ENCODE data around the gene KIF6. TPM values are rescaled to one million over a fixed set of nuclear protein-coding genes. Genes with fewer than 3 reads are reported as not detected.

KIF6 gene
- total RNA-seq, 1 donor from 2014 or later = 2.9 TPM

DNA sequence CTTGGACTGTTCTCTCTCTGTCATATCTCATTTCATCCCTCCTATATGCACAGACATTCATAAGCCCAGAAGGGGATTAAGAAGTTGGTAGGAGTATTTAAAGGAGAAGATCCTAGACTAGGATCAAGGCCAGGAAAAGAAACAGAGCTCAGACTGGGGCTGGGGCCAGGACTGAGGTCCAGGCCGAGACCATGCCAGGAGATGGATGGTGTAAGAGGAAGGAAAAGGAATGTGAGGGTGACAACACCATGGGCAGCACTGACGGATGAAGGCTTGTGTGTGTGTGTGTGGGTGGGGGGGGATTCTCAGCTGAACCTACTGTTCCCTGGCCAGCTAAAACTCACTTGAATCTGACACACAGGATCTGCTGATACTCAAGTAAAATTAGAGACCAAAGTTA lies 182.1 kb downstream of the KIF6 start:
- H3K9me3 Mint-ChIP-seq (ENCODE audit: low read depth) = no peaks in the 10 kb centered on the region
- peaks cover 3% of the 10 kb centered on the region for H3K4me1 Mint-ChIP-seq (ENCODE audit: low read depth)
- no peak for TF ChIP-seq CTCF (IDR thresholded peaks at IDR 0.05; ENCODE audit: unreplicated experiment)
- H3K36me3 Mint-ChIP-seq (ENCODE audit: insufficient read depth) = no peaks in the 10 kb centered on the region
- no peak for DNase-seq (ENCODE audit: low spot score, unreplicated experiment)
- no peak overlapping the region for H3K4me3 Mint-ChIP-seq (ENCODE audit: low read depth)
- H3K27me3 Mint-ChIP-seq = no peaks in the 10 kb centered on the region
- H3K27ac Mint-ChIP-seq = no peak overlapping the region

- DNase-seq (ENCODE audit: low spot score, unreplicated experiment) = no peak
- Mint-ChIP-seq H3K4me3 (ENCODE audit: low read depth) (no peak overlapping the region), H3K27me3 (no peaks in the 10 kb centered on the region), H3K9me3 (ENCODE audit: low read depth) (no peaks in the 10 kb centered on the region), H3K4me1 (ENCODE audit: low read depth) (no peaks in the 10 kb centered on the region), H3K36me3 (ENCODE audit: insufficient read depth) (no peaks in the 10 kb centered on the region), H3K27ac (no peak overlapping the region)
- no peak for TF ChIP-seq CTCF (IDR thresholded peaks at IDR 0.05; ENCODE audit: unreplicated experiment)
Measured at GRCh38 chr6:39540454-39540853, 184.8 kb downstream of the KIF6 start.

- TF ChIP-seq CTCF (IDR thresholded peaks at IDR 0.05; ENCODE audit: unreplicated experiment) = no peak
- H3K4me1 Mint-ChIP-seq (ENCODE audit: low read depth) = no peaks in the 10 kb centered on the region
- H3K36me3 Mint-ChIP-seq (ENCODE audit: insufficient read depth) = peaks cover 2% of the 10 kb centered on the region
- no peak overlapping the region for H3K4me3 Mint-ChIP-seq (ENCODE audit: low read depth)
- H3K27me3 Mint-ChIP-seq = peaks cover 7% of the 10 kb centered on the region
- no peak for DNase-seq (ENCODE audit: low spot score, unreplicated experiment)
- no peak overlapping the region for H3K27ac Mint-ChIP-seq
- peaks cover 5% of the 10 kb centered on the region for H3K9me3 Mint-ChIP-seq (ENCODE audit: low read depth)
Measured at GRCh38 chr6:39530201-39530759, 194.9 kb downstream of the KIF6 start.

DNA sequence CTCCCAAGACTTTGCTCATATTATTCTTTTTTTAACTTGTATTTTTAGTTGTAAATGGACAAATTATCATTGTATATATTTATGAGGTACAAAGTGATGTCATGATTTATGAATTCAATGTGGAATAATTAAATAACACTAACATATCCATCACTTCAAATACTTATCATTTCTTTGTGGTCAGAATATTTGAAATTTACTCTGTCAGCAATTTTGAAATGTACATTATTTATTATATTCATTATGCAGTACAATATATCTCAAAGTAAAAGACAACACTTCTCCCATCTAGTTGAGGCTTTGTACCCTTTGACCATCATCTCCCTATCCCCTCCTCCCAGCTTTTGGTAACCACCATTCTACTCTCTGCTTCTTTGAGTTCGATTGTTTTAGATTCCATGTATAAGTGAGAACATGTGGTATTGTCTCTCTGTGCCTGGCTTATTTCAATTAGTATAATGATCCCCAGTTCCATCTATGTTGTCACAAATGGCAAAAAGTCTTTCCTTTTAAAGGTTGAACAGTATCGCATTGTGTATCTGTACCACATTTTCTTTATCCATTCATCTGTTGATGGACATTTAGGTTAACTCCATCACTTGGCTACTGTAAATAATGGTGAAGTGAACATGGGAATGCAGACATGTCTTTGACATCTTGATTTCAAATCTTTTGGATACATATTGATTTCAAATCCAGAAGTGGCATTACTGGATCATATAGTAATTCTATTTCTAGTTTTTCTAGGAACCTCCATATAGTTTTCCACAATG lies 197.2 kb downstream of the KIF6 start:
- no peaks in the 10 kb centered on the region for H3K4me1 Mint-ChIP-seq (ENCODE audit: low read depth)
- TF ChIP-seq CTCF (IDR thresholded peaks at IDR 0.05; ENCODE audit: unreplicated experiment) = no peak
- H3K27ac Mint-ChIP-seq = no peak overlapping the region
- H3K9me3 Mint-ChIP-seq (ENCODE audit: low read depth) = peaks cover 5% of the 10 kb centered on the region
- H3K36me3 Mint-ChIP-seq (ENCODE audit: insufficient read depth) = peaks cover 2% of the 10 kb centered on the region
- H3K4me3 Mint-ChIP-seq (ENCODE audit: low read depth) = no peak overlapping the region
- no peak for DNase-seq (ENCODE audit: low spot score, unreplicated experiment)
- H3K27me3 Mint-ChIP-seq = peaks cover 7% of the 10 kb centered on the region

GRCh38 chr6:39524007-39524406 lies 201.2 kb downstream of the KIF6 start:
- peaks cover 2% of the 10 kb centered on the region for H3K9me3 Mint-ChIP-seq (ENCODE audit: low read depth)
- no peak for TF ChIP-seq CTCF (IDR thresholded peaks at IDR 0.05; ENCODE audit: unreplicated experiment)
- DNase-seq (ENCODE audit: low spot score, unreplicated experiment) = no peak
- no peaks in the 10 kb centered on the region for H3K36me3 Mint-ChIP-seq (ENCODE audit: insufficient read depth)
- no peak overlapping the region for H3K27ac Mint-ChIP-seq
- H3K4me1 Mint-ChIP-seq (ENCODE audit: low read depth) = no peaks in the 10 kb centered on the region
- H3K4me3 Mint-ChIP-seq (ENCODE audit: low read depth) = no peak overlapping the region
- peaks cover 7% of the 10 kb centered on the region for H3K27me3 Mint-ChIP-seq

All from progenitor cell of endocrine pancreas (in vitro differentiated cells).